PC-9 (cell line): Measurements from ENCODE around the gene MPV17. TPM values are rescaled to one million over a fixed set of nuclear protein-coding genes. Genes with fewer than 3 reads are reported as not detected.

Source experiments
- Bru-seq: library from RNA; stranded (reverse); fragments of 400-500 nt; gene quantifications from one replicate; lab custom pipeline; 2021; lab: Mats Ljungman, UMichigan
- BruChase-seq, 2 experiments: library from RNA; stranded (reverse); fragments of 400-500 nt; gene quantifications; one replicate each; lab custom pipeline; 2021; lab: Mats Ljungman, UMichigan
- BruUV-seq: library from RNA; stranded (reverse); fragments of 400-500 nt; replicated peaks from 2 replicates; lab custom pipeline; 2021; lab: Mats Ljungman, UMichigan
- CTCF ChIA-PET: fragments of 300-600 bp; sonication (Branson Sonifier 250); formaldehyde crosslinking; loops from one replicate; lab custom pipeline; 2022; ENCODE audit warnings: antibody characterized with exemption; lab: Charles Lee
- POLR2A ChIA-PET: fragments of 300-600 bp; sonication (Branson Sonifier 250); formaldehyde crosslinking; loops from one replicate; lab custom pipeline; 2022; ENCODE audit warnings: antibody characterized with exemption; ENCODE audit not compliant: unreplicated experiment; lab: Charles Lee
- DNase-seq, 2 experiments: peaks; one replicate each; pipeline versions ENCODE4 v3.0.0 to v3.0.0-alpha.2; 2015 to 2022; ENCODE audit warnings: mixed read lengths in 1 of 2
- H2AFZ ChIP-seq: fragments of 200-600 bp; sonication (generic); 2 replicates; pipeline ENCODE4 v1.8.1; 2017; ENCODE audit warnings: antibody characterized with exemption
- H3F3A ChIP-seq: fragments of 200-600 bp; sonication (generic); 2 replicates; pipeline ENCODE4 v1.8.1; 2017; ENCODE audit warnings: antibody characterized with exemption, mild to moderate bottlenecking, low read depth; ENCODE audit not compliant: insufficient read depth
- H3K27ac ChIP-seq: fragments of 200-600 bp; sonication (generic); 2 replicates; pipeline ENCODE4 v1.6.1; 2016; ENCODE audit warnings: mixed run types
- H3K27me3 ChIP-seq: fragments of 200-600 bp; sonication (generic); 2 replicates; pipeline ENCODE4 v1.6.1; 2016; ENCODE audit warnings: low read depth, mixed run types; ENCODE audit not compliant: insufficient read depth
- H3K36me3 ChIP-seq: fragments of 200-600 bp; sonication (generic); 2 replicates; pipeline ENCODE4 v1.6.1; 2016; ENCODE audit warnings: low read depth, mixed run types
- H3K4me1 ChIP-seq: fragments of 200-600 bp; sonication (generic); replicated peaks from 2 replicates; pipeline ENCODE4 v1.6.1; 2016; ENCODE audit warnings: mixed run types; ENCODE audit not compliant: insufficient read depth
- H3K4me2 ChIP-seq: fragments of 200-600 bp; sonication (generic); 2 replicates; pipeline ENCODE4 v1.6.1; 2017; ENCODE audit warnings: mixed run types
- H3K4me3 ChIP-seq: fragments of 200-600 bp; sonication (generic); 2 replicates; pipeline ENCODE4 v1.6.1; 2016; ENCODE audit warnings: mixed run types
- H3K79me2 ChIP-seq: fragments of 200-600 bp; sonication (generic); 2 replicates; pipeline ENCODE4 v1.6.1; 2017; ENCODE audit warnings: low read depth, mixed run types
- H3K9me2 ChIP-seq: fragments of 200-600 bp; sonication (generic); 2 replicates; pipeline ENCODE4 v1.8.1; 2017; ENCODE audit warnings: mild to moderate bottlenecking; ENCODE audit not compliant: insufficient read depth
- H3K9me3 ChIP-seq: fragments of 200-600 bp; sonication (generic); 2 replicates; pipeline ENCODE4 v1.8.1; 2016; ENCODE audit warnings: low read depth; ENCODE audit not compliant: insufficient read depth
- H4K20me1 ChIP-seq: fragments of 200-600 bp; sonication (generic); 2 replicates; pipeline ENCODE4 v1.8.1; 2017; ENCODE audit not compliant: insufficient read depth
- EZH2 ChIP-seq: fragments of 200-600 bp; sonication (generic); IDR thresholded peaks from 2 replicates; pipeline ENCODE4 v1.8.0; 2017; ENCODE audit warnings: antibody characterized with exemption, low read depth
- intact Hi-C: fragments of 100-400 bp; cut with micrococcal nuclease; formaldehyde crosslinking; loops from one replicate; pipeline ENCODE4 v1.10.0; 2022; ENCODE audit not compliant: unreplicated experiment
- long read RNA-seq: library from polyadenylated mRNA; stranded (forward); transcript quantifications from one replicate; pipeline ENCODE4 v2.0.0, GENCODE V29; 2022
- total RNA-seq: library from RNA; stranded (reverse); gene quantifications from 2 replicates; pipeline ENCODE4 v1.2.3, GENCODE V29; 2021
- TF ChIP-seq, protein P1 (sequence below): fragments of 200-600 bp; sonication (generic); conservative IDR thresholded peaks from 2 replicates; pipeline ENCODE4 v1.6.1; 2017; ENCODE audit warnings: mixed run types, antibody characterized with exemption, mild to moderate bottlenecking, moderate library complexity

MPV17 gene, protein sequence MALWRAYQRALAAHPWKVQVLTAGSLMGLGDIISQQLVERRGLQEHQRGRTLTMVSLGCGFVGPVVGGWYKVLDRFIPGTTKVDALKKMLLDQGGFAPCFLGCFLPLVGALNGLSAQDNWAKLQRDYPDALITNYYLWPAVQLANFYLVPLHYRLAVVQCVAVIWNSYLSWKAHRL
- total RNA-seq (42.2 and 47.5 TPM in 2 replicates), Bru-seq, nascent RNA (percentile 61 among the genes with signal in this experiment), BruChase-seq, experiment 1, labeled RNA remaining after a 2-hour chase (percentile 70 among the genes with signal in this experiment), BruChase-seq, experiment 2, labeled RNA remaining after a 6-hour chase (percentile 69 among the genes with signal in this experiment)
- long read RNA-seq, transcript MPV17-203 (8 exons, 1,005 nt): major isoform, 36 of 56 reads
- long read RNA-seq, transcript MPV17-201 (7 exons, 998 nt): minor isoform, 5 of 56 reads
- long read RNA-seq, partial matches to known transcripts: 0 of 56 reads
- long read RNA-seq, other reads (novel, unspliced or antisense): 12 of 56 reads

DNA sequence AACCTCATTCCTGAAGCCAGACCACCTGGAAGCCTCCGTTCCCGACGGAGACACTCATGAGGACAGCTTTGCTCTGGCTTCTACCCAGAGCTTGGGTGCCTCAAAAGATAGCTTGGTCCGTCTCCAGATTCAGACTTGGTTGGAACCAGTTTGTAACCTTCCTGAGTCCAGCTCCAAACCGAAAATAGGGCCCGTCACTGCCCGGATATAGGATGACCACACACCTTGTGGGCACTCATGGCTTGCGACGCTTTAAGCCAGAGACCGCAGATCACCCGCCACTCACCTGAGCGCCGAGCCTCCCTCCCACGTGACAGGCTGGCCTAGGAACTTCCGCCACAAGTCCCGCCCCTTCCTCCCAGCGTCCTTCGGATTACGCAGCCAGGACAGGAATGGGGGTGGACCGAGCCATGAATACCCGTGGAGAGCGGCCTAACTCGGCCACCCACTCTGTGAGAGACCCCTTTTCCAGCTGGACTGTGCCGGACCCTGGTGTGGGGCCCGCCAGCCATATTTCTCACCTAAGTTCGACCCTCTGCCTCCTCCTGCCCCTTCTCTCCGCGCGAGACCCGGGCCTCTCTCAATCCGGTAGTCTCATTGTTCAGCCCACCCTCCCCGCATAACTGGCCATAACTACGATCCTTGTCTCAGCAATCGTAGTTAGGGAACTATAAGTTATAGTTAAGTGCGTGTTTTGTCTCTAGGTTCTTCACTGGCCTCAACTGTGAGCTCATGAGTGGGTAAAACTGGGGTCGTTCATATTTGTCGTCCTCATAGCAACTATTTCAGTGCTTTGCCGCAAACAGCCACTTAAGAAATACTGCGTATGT lies at the start of gene MPV17:
MPV17 (minus strand) TSS at position 332 of the 830 bp plus-strand sequence. CDS start 580 bp downstream, outside the sequence.
- DNase-seq: peak; percentile 89 to 93
- Histone ChIP-seq H3K4me1 (peaks cover 28% of the 10 kb centered on the region), H3K27ac (peak within 1 kb of the TSS; percentile 69), H2AFZ (peak within 1 kb of the TSS; percentile 91), H3F3A (peaks cover 49% of the 10 kb centered on the region; the same call in 1 of the 2 replicates), H3K9me2 (no peaks in the 10 kb centered on the region), H3K9me3 (no peaks in the 10 kb centered on the region), H3K27me3 (no peaks in the 10 kb centered on the region), H3K4me2 (peak within 1 kb of the TSS; percentile 99), H3K36me3 (peaks cover 8% of the 10 kb centered on the region; the same call in 1 of the 2 replicates), H3K79me2 (peaks cover 23% of the 10 kb centered on the region), H4K20me1 (no peaks in the 10 kb centered on the region), H3K4me3 (peak within 1 kb of the TSS; percentile 82)
- TF ChIP-seq, protein P1, sequence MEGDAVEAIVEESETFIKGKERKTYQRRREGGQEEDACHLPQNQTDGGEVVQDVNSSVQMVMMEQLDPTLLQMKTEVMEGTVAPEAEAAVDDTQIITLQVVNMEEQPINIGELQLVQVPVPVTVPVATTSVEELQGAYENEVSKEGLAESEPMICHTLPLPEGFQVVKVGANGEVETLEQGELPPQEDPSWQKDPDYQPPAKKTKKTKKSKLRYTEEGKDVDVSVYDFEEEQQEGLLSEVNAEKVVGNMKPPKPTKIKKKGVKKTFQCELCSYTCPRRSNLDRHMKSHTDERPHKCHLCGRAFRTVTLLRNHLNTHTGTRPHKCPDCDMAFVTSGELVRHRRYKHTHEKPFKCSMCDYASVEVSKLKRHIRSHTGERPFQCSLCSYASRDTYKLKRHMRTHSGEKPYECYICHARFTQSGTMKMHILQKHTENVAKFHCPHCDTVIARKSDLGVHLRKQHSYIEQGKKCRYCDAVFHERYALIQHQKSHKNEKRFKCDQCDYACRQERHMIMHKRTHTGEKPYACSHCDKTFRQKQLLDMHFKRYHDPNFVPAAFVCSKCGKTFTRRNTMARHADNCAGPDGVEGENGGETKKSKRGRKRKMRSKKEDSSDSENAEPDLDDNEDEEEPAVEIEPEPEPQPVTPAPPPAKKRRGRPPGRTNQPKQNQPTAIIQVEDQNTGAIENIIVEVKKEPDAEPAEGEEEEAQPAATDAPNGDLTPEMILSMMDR: no peak
- TF ChIP-seq EZH2: no peak
- BruUV-seq: TSS peak; percentile 91
- POLR2A ChIA-PET: interaction anchor here (0.6 to 0.7 kb wide), 2 partner anchors 31 to 58 kb away, joined by 3 to 24 read pairs; no protein-coding TSS in a partner anchor
- intact Hi-C loops: loop anchor here (2.0 to 10.0 kb wide), 3 partner anchors 34 to 304 kb away; partner anchors contain the start of genes ATRAID, CAD, CCDC121 and GPN1
- CTCF ChIA-PET: no interaction called here

DNA sequence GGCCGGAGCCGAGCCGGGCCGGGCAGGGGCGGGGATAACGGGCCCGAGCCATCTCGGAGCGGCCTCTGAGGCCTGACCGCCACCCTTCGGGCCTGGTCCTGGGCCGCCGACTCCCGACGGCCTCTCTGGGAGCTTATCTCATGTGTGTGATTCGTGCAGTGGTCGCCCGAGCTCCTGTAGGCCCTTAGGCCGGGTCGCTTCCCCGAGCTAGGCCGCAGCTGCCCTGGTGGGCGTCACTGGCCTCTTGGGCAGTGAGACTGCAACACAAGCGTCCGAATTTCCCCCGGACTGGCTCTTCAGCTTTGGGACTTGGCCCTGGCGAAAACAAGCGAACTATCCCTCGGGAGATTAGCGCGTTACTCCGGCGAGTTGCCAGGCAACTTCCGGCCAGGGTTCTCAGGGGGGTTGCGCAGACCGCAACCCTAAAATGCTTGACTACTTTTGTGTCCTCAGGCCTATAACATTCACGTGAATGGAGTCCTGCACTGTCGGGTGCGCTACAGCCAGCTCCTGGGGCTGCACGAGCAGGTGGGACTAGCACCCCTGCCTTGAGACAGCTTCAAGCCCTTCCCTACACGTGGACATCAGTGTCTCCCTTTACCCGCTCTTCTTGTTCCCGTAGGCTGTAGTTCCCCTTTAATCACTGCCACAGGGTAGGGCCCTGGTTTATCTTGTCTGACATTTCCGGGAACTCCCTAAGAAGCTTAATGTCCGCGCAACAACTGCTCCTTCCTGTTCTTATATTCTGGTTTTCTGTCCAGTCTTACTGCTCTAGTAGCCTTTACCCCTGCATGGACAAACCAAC lies 48.1 kb upstream of the MPV17 start:
- BruUV-seq: no TSS peak
- Histone ChIP-seq H3K27ac (peak overlapping the region; percentile 22; the same call in 1 of the 2 replicates), H3K9me3 (no peaks in the 10 kb centered on the region), H3K9me2 (no peaks in the 10 kb centered on the region), H3K4me3 (peak overlapping the region; percentile 94), H3K79me2 (peaks cover 45% of the 10 kb centered on the region), H3K36me3 (peaks cover 37% of the 10 kb centered on the region), H3K4me1 (peaks cover 27% of the 10 kb centered on the region), H3F3A (peaks cover 27% of the 10 kb centered on the region), H4K20me1 (peaks cover 5% of the 10 kb centered on the region), H3K4me2 (peak overlapping the region; percentile 93), H2AFZ (peak overlapping the region; percentile 93), H3K27me3 (no peaks in the 10 kb centered on the region)
- DNase-seq: peak; percentile 29 to 65
- no peak for TF ChIP-seq EZH2
- TF ChIP-seq, protein P1: no peak
- CTCF ChIA-PET: interaction anchor here (0.6 kb wide), 1 partner anchor 10 kb away, joined by 5 read pairs; the partner anchor contains the start of gene ZNF513
- POLR2A ChIA-PET: interaction anchor here (0.6 to 0.9 kb wide), 2 partner anchors 38 to 428 kb away, joined by 3 to 5 read pairs; partner anchors contain the start of gene PPM1G
- intact Hi-C loops: loop anchor here (1.0 to 5.0 kb wide), 4 partner anchors 15 to 274 kb away; partner anchors contain the start of genes GTF3C2 and NRBP1
